Tibial artery (tissue), 4 donors: ENCODE data around the gene EML2.

Experiments used
- DNase-seq, 2 donors: peaks; one replicate each; pipeline ENCODE4 v3.0.0-alpha.2; 2019
- H3K27ac ChIP-seq, 2 donors: fragments of 200-600 bp; sonication (generic) in 1 of 2; 1 replicate in 1 of 2; 2 replicates in 1 of 2; pipeline ENCODE4 v1.5.1; 2018 to 2019; ENCODE audit warnings: mild to moderate bottlenecking in 1 of 2
- H3K27me3 ChIP-seq, 2 donors: fragments of 200-600 bp; sonication (generic) in 1 of 2; one replicate each; pipeline versions ENCODE4 v1.5.1 to v1.6.0; 2016 to 2019
- H3K36me3 ChIP-seq, 3 donors: fragments of 200-600 bp; sonication (generic) in 2 of 3; one replicate each; pipeline ENCODE4 v1.5.1; 2016 to 2019; ENCODE audit warnings: mild to moderate bottlenecking in 2 of 3
- H3K4me1 ChIP-seq, 4 donors: fragments of 200-600 bp; sonication (generic) in 2 of 4; 1 replicate in 3 of 4; 2 replicates in 1 of 4; pipeline ENCODE4 v1.5.1; 2016 to 2019
- H3K4me3 ChIP-seq, 2 donors: fragments of 200-600 bp; sonication (generic) in 1 of 2; 1 replicate in 1 of 2; 2 replicates in 1 of 2; pipeline ENCODE4 v1.5.1; 2018 to 2019; ENCODE audit warnings: mild to moderate bottlenecking in 2 of 2
- H3K9me3 ChIP-seq, 3 donors: fragments of 200-600 bp; sonication (generic) in 1 of 3; one replicate each; pipeline ENCODE4 v1.5.1; 2016 to 2019
- intact Hi-C: fragments of 100-400 bp; cut with DNase I; formaldehyde crosslinking; loops from one replicate; pipeline ENCODE4 v1.15.0; 2023; ENCODE audit warnings: low total_unique reads
- TF ChIP-seq, protein P1 (sequence below), 2 experiments: fragments of 200-600 bp in 1 of 2; fragments of 450-650 bp in 1 of 2; IDR thresholded peaks; one replicate each; pipeline ENCODE4 v1.5.1; 2017 to 2019; ENCODE audit warnings: antibody characterized with exemption in 2 of 2, mild to moderate bottlenecking in 1 of 2, moderate library complexity in 1 of 2

EML2 gene

DNA sequence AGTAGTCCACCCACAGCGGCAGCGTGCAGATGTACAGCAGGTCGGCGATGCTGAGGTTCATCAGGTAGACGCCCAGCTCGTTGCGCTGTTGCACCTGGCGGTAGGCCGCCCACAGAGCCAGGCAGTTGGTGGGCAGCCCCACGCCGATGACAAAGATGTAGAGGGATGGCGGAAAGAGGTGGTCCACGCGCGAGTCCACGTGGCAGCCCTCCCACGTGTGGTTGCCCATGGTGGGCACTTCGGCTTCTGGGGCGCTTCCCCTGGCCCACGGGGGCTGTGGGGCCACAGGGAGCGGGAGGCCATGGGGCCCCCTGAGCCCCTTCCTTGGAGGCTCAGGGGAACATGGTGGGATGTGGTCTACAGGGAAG, 47.6 kb downstream of the EML2 start:
- no peak for DNase-seq
- Histone ChIP-seq H3K9me3 (no peaks in the 10 kb centered on the region), H3K4me3 (no peak overlapping the region), H3K36me3 (no peaks in the 10 kb centered on the region), H3K4me1 (peaks cover 0 to 5% (median 0%) of the 10 kb centered on the region in 4 donors), H3K27ac (no peak overlapping the region), H3K27me3 (peaks cover 0 to 62% of the 10 kb centered on the region in 2 donors)
- intact Hi-C loops: no loop called here
- TF ChIP-seq, protein P1, sequence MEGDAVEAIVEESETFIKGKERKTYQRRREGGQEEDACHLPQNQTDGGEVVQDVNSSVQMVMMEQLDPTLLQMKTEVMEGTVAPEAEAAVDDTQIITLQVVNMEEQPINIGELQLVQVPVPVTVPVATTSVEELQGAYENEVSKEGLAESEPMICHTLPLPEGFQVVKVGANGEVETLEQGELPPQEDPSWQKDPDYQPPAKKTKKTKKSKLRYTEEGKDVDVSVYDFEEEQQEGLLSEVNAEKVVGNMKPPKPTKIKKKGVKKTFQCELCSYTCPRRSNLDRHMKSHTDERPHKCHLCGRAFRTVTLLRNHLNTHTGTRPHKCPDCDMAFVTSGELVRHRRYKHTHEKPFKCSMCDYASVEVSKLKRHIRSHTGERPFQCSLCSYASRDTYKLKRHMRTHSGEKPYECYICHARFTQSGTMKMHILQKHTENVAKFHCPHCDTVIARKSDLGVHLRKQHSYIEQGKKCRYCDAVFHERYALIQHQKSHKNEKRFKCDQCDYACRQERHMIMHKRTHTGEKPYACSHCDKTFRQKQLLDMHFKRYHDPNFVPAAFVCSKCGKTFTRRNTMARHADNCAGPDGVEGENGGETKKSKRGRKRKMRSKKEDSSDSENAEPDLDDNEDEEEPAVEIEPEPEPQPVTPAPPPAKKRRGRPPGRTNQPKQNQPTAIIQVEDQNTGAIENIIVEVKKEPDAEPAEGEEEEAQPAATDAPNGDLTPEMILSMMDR (IDR thresholded peaks at IDR 0.05): no peak

DNA sequence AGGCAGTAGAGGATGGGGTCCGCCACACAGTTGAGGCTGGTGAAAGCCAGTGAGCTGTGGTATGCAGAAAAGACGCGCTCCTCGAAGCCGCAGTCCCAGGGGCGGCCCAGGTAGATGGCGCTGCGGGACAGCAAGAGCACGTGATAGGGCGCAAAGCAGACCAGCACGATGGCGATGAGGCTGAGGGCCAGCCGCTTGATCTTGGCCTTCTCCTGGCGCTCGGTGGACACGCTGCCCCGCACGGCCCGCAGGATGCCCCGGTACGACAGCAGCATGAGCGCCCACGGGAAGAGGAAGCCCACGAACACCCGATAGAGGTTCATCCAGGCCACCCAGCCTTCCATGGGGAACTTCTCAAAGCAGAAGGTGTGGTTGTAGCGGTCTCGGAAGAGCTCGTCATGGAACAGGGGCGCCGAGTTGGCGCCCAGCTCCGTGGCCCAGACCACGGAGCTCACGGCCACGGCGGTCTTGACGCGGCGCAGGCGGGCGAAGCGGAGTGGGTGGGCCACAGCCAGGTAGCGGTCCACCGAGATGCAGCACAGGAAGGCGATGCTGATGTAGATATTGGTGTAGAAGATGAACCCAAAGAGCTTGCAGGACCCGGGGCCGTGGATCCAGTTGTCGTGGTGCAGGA, 48.1 kb downstream of the EML2 start:
- no peaks in the 10 kb centered on the region for H3K9me3 ChIP-seq
- intact Hi-C loops: no loop called here
- no peaks in the 10 kb centered on the region for H3K36me3 ChIP-seq
- no peak overlapping the region for H3K4me3 ChIP-seq
- TF ChIP-seq, protein P1 (IDR thresholded peaks at IDR 0.05): no peak
- DNase-seq: no peak
- H3K27ac ChIP-seq: no peak overlapping the region
- H3K4me1 ChIP-seq: peaks cover 0 to 5% (median 0%) of the 10 kb centered on the region in 4 donors
- peaks cover 0 to 58% of the 10 kb centered on the region in 2 donors for H3K27me3 ChIP-seq

DNA sequence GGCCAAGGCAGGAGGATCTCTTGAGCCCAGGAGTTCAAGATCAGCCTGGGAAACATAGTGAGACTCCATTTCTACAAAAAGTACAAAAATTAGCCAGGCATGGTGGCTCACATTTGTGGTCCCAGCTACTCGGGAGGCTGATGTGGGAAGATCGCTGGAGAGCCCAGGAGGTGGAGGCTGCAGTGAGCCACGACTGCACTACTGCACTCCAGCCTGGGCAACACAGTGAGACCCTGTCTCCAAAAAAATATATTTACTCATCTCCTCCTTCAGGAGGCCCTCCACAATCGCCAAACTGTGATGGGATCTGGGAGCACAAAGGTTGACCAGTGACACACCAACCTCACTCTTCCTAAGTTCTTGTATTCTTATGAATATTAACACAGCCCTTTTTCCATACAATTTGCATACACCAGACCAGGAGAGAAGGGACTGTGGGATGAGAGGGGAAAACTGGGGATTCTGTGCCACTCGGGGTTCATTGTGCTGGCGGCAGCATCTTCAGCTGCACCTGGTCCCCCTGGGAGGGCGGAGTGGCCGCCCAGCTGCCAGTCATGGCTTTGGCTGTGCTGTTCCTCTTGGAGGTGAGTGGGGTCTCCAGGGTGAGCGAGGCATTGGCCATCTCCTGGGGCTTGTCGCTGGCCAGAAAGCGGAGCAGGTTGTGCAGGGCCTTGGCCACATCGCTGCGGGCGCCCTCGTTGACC, 48.7 kb downstream of the EML2 start:
- DNase-seq: no peak
- peaks cover 0 to 6% (median 2%) of the 10 kb centered on the region in 4 donors for H3K4me1 ChIP-seq
- H3K27ac ChIP-seq: no peak overlapping the region
- no peaks in the 10 kb centered on the region for H3K9me3 ChIP-seq
- no peak overlapping the region for H3K4me3 ChIP-seq
- H3K27me3 ChIP-seq: peaks cover 0 to 52% of the 10 kb centered on the region in 2 donors
- H3K36me3 ChIP-seq: no peaks in the 10 kb centered on the region
- TF ChIP-seq, protein P1 (IDR thresholded peaks at IDR 0.05): no peak
- intact Hi-C loops: no loop called here

DNA sequence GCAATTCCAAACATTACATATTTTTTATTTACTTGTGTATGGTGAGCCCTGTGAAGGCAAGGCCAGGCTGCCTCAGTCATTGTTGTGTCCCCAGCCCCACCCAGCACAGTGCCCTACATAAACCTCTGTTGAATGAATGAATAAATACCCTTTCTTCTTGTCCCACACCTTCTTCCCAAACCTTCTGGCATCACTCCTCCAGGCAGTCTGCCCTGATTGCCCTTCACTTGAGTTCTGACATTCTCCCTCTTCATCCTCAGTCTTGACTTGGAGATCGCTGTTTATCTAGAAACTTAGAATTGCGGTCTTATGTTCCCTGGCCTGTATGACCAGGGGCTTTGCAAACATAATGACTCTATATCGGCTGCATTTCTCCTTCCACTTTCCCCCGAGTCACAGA, 49.4 kb downstream of the EML2 start:
- H3K4me1 ChIP-seq: peaks cover 0 to 11% (median 6%) of the 10 kb centered on the region in 4 donors
- no peaks in the 10 kb centered on the region for H3K36me3 ChIP-seq
- intact Hi-C loops: no loop called here
- no peaks in the 10 kb centered on the region for H3K9me3 ChIP-seq
- no peak overlapping the region for H3K27ac ChIP-seq
- peaks cover 0 to 45% of the 10 kb centered on the region in 2 donors for H3K27me3 ChIP-seq
- H3K4me3 ChIP-seq: no peak overlapping the region
- TF ChIP-seq, protein P1 (IDR thresholded peaks at IDR 0.05): no peak
- no peak for DNase-seq

DNA sequence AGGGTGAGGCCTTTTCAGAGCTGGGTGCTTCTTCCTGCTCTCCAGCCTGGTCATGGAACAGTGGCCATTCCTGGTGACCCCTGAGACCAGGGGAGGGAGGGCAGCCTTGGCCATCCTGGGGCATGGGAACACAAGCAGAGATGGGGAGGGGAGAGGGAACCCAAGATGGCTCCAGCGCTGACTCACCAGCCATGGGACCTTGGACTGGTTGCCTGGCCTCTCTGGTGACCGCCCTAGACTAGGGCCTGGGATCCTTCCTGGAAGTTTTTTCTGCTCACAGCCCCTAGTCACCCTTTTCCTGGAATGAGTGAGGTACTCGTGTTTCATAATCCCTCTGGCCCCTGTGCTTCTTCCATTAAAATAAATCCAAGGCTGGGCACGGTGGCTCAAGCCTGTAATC, 51.3 kb downstream of the EML2 start:
- Histone ChIP-seq H3K36me3 (no peaks in the 10 kb centered on the region), H3K27me3 (peaks cover 0 to 32% of the 10 kb centered on the region in 2 donors), H3K27ac (no peak overlapping the region), H3K9me3 (no peaks in the 10 kb centered on the region), H3K4me1 (peaks cover 0 to 19% (median 12%) of the 10 kb centered on the region in 4 donors), H3K4me3 (no peak overlapping the region)
- DNase-seq: no peak
- intact Hi-C loops: no loop called here
- TF ChIP-seq, protein P1 (IDR thresholded peaks at IDR 0.05): no peak
